ENCODE data around the gene GRK3.

GRK3 gene

GRCh38 chr22:25764270-25765015 is 200.0 kb downstream of the GRK3 start:
- no peak for DNase-seq

- DNase-seq, result no peak
Observed at GRCh38 chr22:25765016-25765367, 200.5 kb downstream of the GRK3 start.

GRCh38 chr22:25765801-25766200 is 201.3 kb downstream of the GRK3 start:
- no peak for DNase-seq

- DNase-seq, result no peak
Observed at GRCh38 chr22:25766418-25766817, 201.9 kb downstream of the GRK3 start.

- no peak for DNase-seq
Observed at GRCh38 chr22:25770333-25770732, 205.9 kb downstream of the GRK3 start.

- DNase-seq, result no peak
Observed at GRCh38 chr22:25772288-25772687, 207.8 kb downstream of the GRK3 start.

GRCh38 chr22:25774575-25775026 is 210.1 kb downstream of the GRK3 start:
- DNase-seq, result peak; percentile 74

GRCh38 chr22:25775531-25775930 is 211.1 kb downstream of the GRK3 start:
- DNase-seq, result peak; percentile 83

- no peak for DNase-seq
Observed at GRCh38 chr22:25777411-25777810, 212.9 kb downstream of the GRK3 start.

GRCh38 chr22:25777870-25778269 is 213.4 kb downstream of the GRK3 start:
- DNase-seq, result peak; percentile 60
